GM12878 (cell line): ENCODE results near the gene CHEK1. TPM values are rescaled to one million over a fixed set of nuclear protein-coding genes. Genes with fewer than 3 reads are reported as not detected.

ENCODE experiments used
- BRCA1 ChIP-seq: IDR thresholded peaks from 2 replicates; pipeline ENCODE4 v1.6.1; 2011; ENCODE audit warnings: low read depth, low read length, improper control_type of control experiment
- CBX5 ChIP-seq: sonication (generic); IDR thresholded peaks from 2 replicates; pipeline ENCODE4 v1.6.1; 2016; ENCODE audit warnings: low read depth, moderate library complexity, mild to moderate bottlenecking, inconsistent platforms
- DPF2 ChIP-seq: fragments of 450-650 bp; IDR thresholded peaks from 2 replicates; pipeline ENCODE4 v1.6.1; 2017; ENCODE audit warnings: mild to moderate bottlenecking
- E2F8 ChIP-seq: fragments of 450-650 bp; IDR thresholded peaks from 2 replicates; pipeline ENCODE4 v1.6.1; 2018; ENCODE audit warnings: mild to moderate bottlenecking, low read depth, moderate library complexity; ENCODE audit not compliant: partially characterized antibody
- POLR2A ChIP-seq: IDR thresholded peaks from 2 replicates; pipeline ENCODE4 v1.6.1; 2011; ENCODE audit warnings: low read depth, mild to moderate bottlenecking, low read length
- RBBP5 ChIP-seq: fragments of 200-600 bp; sonication (generic); conservative IDR thresholded peaks from 2 replicates; pipeline ENCODE4 v1.6.1; 2016
- polyA plus RNA-seq, 11 experiments: library from polyadenylated mRNA; depleted of rRNA in 4 of 11; unstranded in 6 of 11; stranded (reverse) in 5 of 11; fragments of >200 nt; fragmentation: Nextera tagmentation in 4 of 11; fragmentation: Illumina TruSeq in 1 of 11; extraction: Ambion mirVana in 4 of 11; extraction: Trizol in 1 of 11; gene quantifications; 1 replicate in 1 of 11; 2 replicates in 10 of 11; pipeline versions ENCODE4 v1.2.1 to v1.2.3, GENCODE V29; 2011 to 2016; ENCODE audit warnings: inconsistent platforms in 2 of 11, missing spikeins in 2 of 11, low read depth in 1 of 11
- total RNA-seq, 4 experiments: library from RNA; depleted of rRNA in 3 of 4; stranded (reverse); fragments of >200 nt in 3 of 4; fragmentation: Illumina TruSeq in 1 of 4; extraction: Trizol in 1 of 4; gene quantifications; 2 replicates each; pipeline versions ENCODE4 v1.2.1 to v1.2.3, GENCODE V29; 2013 to 2021
- TF ChIP-seq, protein P1 (sequence below): fragments of 450-650 bp; IDR thresholded peaks from 2 replicates; pipeline ENCODE4 v1.6.1; 2017; ENCODE audit warnings: mild to moderate bottlenecking, low read depth, inconsistent platforms; ENCODE audit not compliant: poor library complexity, severe bottlenecking
- TF ChIP-seq, protein P2 (sequence below), 3 experiments: IDR thresholded peaks in 2 of 3; conservative IDR thresholded peaks in 1 of 3; 2 replicates each; pipeline ENCODE4 v1.5.1; 2011; ENCODE audit warnings: low read depth in 3 of 3, low read length in 3 of 3, mild to moderate bottlenecking in 3 of 3, control low read depth in 2 of 3, moderate library complexity in 2 of 3, inconsistent platforms in 1 of 3, mixed read lengths in 1 of 3; ENCODE audit not compliant: control insufficient read depth in 2 of 3, insufficient read depth in 1 of 3; ENCODE audit errors: extremely low read depth in 1 of 3

CHEK1 gene
- total and polyA plus RNA-seq, 10 of the 15 experiments (the other 5 are each of a cell fraction or from before 2014, with no cell fraction given), result 42.1 to 72.9 (median 65.6) TPM

DNA sequence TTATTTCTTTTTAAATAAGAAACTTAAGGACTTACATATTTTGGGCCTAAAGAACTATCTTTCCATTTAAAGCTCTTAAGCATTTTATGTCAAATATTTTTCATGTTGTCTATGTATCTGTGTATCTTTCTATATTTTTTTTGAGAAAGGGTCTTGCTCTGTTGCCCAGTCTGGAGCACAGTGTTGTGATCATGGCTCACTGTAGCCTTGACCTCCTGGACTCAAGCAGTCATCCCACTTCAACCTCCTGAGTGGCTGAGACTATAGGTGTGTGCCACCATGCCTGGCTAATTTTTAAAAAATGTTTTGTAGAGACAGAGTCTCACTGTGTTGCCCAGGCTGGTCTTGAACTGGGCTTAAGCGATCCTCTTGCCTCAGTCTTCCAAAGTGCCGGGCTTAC lies 24.3 kb upstream of the CHEK1 start (continued):
- TF ChIP-seq, protein P1, sequence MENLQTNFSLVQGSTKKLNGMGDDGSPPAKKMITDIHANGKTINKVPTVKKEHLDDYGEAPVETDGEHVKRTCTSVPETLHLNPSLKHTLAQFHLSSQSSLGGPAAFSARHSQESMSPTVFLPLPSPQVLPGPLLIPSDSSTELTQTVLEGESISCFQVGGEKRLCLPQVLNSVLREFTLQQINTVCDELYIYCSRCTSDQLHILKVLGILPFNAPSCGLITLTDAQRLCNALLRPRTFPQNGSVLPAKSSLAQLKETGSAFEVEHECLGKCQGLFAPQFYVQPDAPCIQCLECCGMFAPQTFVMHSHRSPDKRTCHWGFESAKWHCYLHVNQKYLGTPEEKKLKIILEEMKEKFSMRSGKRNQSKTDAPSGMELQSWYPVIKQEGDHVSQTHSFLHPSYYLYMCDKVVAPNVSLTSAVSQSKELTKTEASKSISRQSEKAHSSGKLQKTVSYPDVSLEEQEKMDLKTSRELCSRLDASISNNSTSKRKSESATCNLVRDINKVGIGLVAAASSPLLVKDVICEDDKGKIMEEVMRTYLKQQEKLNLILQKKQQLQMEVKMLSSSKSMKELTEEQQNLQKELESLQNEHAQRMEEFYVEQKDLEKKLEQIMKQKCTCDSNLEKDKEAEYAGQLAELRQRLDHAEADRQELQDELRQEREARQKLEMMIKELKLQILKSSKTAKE, result no peak
- TF ChIP-seq POLR2A, result no peak
- no peak for TF ChIP-seq RBBP5
- TF ChIP-seq CBX5, result no peak
- TF ChIP-seq E2F8, result no peak
- TF ChIP-seq DPF2, result no peak
- TF ChIP-seq, protein P2, sequence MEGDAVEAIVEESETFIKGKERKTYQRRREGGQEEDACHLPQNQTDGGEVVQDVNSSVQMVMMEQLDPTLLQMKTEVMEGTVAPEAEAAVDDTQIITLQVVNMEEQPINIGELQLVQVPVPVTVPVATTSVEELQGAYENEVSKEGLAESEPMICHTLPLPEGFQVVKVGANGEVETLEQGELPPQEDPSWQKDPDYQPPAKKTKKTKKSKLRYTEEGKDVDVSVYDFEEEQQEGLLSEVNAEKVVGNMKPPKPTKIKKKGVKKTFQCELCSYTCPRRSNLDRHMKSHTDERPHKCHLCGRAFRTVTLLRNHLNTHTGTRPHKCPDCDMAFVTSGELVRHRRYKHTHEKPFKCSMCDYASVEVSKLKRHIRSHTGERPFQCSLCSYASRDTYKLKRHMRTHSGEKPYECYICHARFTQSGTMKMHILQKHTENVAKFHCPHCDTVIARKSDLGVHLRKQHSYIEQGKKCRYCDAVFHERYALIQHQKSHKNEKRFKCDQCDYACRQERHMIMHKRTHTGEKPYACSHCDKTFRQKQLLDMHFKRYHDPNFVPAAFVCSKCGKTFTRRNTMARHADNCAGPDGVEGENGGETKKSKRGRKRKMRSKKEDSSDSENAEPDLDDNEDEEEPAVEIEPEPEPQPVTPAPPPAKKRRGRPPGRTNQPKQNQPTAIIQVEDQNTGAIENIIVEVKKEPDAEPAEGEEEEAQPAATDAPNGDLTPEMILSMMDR (IDR thresholded peaks at IDR 0.05 in 2 of 3, conservative IDR thresholded peaks at IDR 0.05 in 1 of 3; ENCODE audit: control insufficient read depth in 2 of 3, extremely low read depth in 1 of 3, insufficient read depth in 1 of 3, low read depth in 3 of 3, low read length in 3 of 3), result no peak
- TF ChIP-seq BRCA1, result no peak
